ENCODE results near the gene TMEM248.
"Not testable (repeated sequence)": the region's sequence is repeated elsewhere in the genome, so short reads cannot be mapped to it uniquely, and the experiment has no call there.

Gene TMEM248

GRCh38 chr7:66996444-66997191 is 75.6 kb downstream of the TMEM248 start, which contains the start of gene TYW1:
Gene TYW1, plus strand, starts transcription at chr7:66996833. Its CDS starts 146 bp downstream, at chr7:66996979.
- DNase-seq (ENCODE audit: low read depth in 3 of 3) = peak; percentile 95 to 98 (median 98)

- not testable (repeated sequence) for DNase-seq (ENCODE audit: low read depth in 3 of 3)
These were observed 79.7 kb downstream of the TMEM248 start for GRCh38 chr7:67000601-67001258.

GRCh38 chr7:67004145-67004544 is 83.1 kb downstream of the TMEM248 start:
- not testable (repeated sequence) for DNase-seq (ENCODE audit: low read depth in 3 of 3)

GRCh38 chr7:67006965-67007364 is 85.9 kb downstream of the TMEM248 start:
- DNase-seq (ENCODE audit: low read depth in 3 of 3) = no peak

Data from stimulated activated CD4-positive, alpha-beta T cell treated with anti-CD3 and anti-CD28 coated beads, TNF-alpha, amount 100 ng/mL, for 24 hours (primary cell).